HepG2 (cell line): ENCODE measurements around the gene TRIM66. TPM values are rescaled to one million over a fixed set of nuclear protein-coding genes. Genes with fewer than 3 reads are reported as not detected.

Experiments used
- FOXJ3 ChIP-seq: sonication (generic); formaldehyde crosslinking; IDR thresholded peaks from 2 replicates; pipeline ENCODE4 v1.4.0; 2020; ENCODE audit warnings: missing genetic modification reagents, mild to moderate bottlenecking, borderline replicate concordance
- HMGXB4 ChIP-seq, 2 experiments: sonication (generic) in 1 of 2; formaldehyde crosslinking in 1 of 2; IDR thresholded peaks; 2 replicates each; pipeline versions ENCODE4 v1.4.0 to v1.6.1; 2018 to 2020; ENCODE audit warnings: missing genetic modification reagents in 2 of 2, borderline replicate concordance in 1 of 2, low read depth in 1 of 2, mild to moderate bottlenecking in 1 of 2, missing biosample characterization in 1 of 2
- KLF11 ChIP-seq: IDR thresholded peaks from 2 replicates; pipeline ENCODE4 v1.6.1; 2016; ENCODE audit warnings: missing compliant biosample characterization
- MEF2D ChIP-seq: sonication (generic); formaldehyde crosslinking; IDR thresholded peaks from 2 replicates; pipeline ENCODE4 v1.5.1; 2020; ENCODE audit warnings: mild to moderate bottlenecking, missing genetic modification reagents
- MNT ChIP-seq: fragments of 450-650 bp; IDR thresholded peaks from 2 replicates; pipeline ENCODE4 v1.6.1; 2016
- NPAS2 ChIP-seq: sonication (generic); formaldehyde crosslinking; IDR thresholded peaks from 2 replicates; pipeline ENCODE4 v1.8.0; 2022; ENCODE audit warnings: mild to moderate bottlenecking, missing genetic modification reagents, borderline replicate concordance
- SCMH1 ChIP-seq: sonication (generic); formaldehyde crosslinking; IDR thresholded peaks from 2 replicates; pipeline ENCODE4 v1.9.0; 2021; ENCODE audit warnings: missing genetic modification reagents, mild to moderate bottlenecking, borderline replicate concordance
- SETDB1 ChIP-seq: sonication (generic); formaldehyde crosslinking; IDR thresholded peaks from 2 replicates; pipeline ENCODE4 v1.5.1; 2020; ENCODE audit warnings: missing genetic modification reagents, mild to moderate bottlenecking, borderline replicate concordance
- ZBTB14 ChIP-seq: sonication (generic); formaldehyde crosslinking; IDR thresholded peaks from 2 replicates; pipeline ENCODE4 v1.4.0; 2020; ENCODE audit warnings: missing genetic modification reagents
- ZNF180 ChIP-seq: sonication (generic); formaldehyde crosslinking; IDR thresholded peaks from 2 replicates; pipeline ENCODE4 v1.4.0; 2020; ENCODE audit warnings: low read depth, missing genetic modification reagents, borderline replicate concordance
- ZNF333 ChIP-seq: sonication (generic); formaldehyde crosslinking; IDR thresholded peaks from 2 replicates; pipeline ENCODE4 v1.4.0; 2020; ENCODE audit warnings: mild to moderate bottlenecking, missing genetic modification reagents, borderline replicate concordance
- ZNF878 ChIP-seq: sonication (generic); formaldehyde crosslinking; IDR thresholded peaks from 2 replicates; pipeline ENCODE4 v1.8.1; 2023; ENCODE audit warnings: mild to moderate bottlenecking, missing genetic modification reagents, moderate library complexity
- polyA plus RNA-seq, 8 experiments: library from polyadenylated mRNA; depleted of rRNA in 3 of 8; stranded (reverse) in 7 of 8; unstranded in 1 of 8; fragments of >200 nt; fragmentation: Illumina TruSeq in 4 of 8; extraction: Trizol in 4 of 8; gene quantifications; 2 replicates each; pipeline versions ENCODE4 v1.2.1 to v1.2.3, GENCODE V29; 2011 to 2016; ENCODE audit warnings: low read depth in 4 of 8, missing spikeins in 1 of 8, mixed read lengths in 1 of 8; ENCODE audit not compliant: insufficient read depth in 1 of 8
- total RNA-seq, 5 experiments: library from RNA; depleted of rRNA; stranded (reverse); fragments of >200 nt; fragmentation: Illumina TruSeq; extraction: Trizol; gene quantifications; 2 replicates each; pipeline ENCODE4 v1.2.3, GENCODE V29; 2016; ENCODE audit warnings: low read depth in 1 of 5
- TF ChIP-seq, protein P1 (sequence below): sonication (generic); formaldehyde crosslinking; conservative IDR thresholded peaks from 2 replicates; pipeline ENCODE4 v1.5.0; 2020; ENCODE audit warnings: missing genetic modification reagents

The TRIM66 gene
- total and polyA plus RNA-seq, 2 of the 13 experiments (the other 11 are each of a cell fraction or from before 2014, with no cell fraction given): 4.9 to 6.1 TPM

DNA sequence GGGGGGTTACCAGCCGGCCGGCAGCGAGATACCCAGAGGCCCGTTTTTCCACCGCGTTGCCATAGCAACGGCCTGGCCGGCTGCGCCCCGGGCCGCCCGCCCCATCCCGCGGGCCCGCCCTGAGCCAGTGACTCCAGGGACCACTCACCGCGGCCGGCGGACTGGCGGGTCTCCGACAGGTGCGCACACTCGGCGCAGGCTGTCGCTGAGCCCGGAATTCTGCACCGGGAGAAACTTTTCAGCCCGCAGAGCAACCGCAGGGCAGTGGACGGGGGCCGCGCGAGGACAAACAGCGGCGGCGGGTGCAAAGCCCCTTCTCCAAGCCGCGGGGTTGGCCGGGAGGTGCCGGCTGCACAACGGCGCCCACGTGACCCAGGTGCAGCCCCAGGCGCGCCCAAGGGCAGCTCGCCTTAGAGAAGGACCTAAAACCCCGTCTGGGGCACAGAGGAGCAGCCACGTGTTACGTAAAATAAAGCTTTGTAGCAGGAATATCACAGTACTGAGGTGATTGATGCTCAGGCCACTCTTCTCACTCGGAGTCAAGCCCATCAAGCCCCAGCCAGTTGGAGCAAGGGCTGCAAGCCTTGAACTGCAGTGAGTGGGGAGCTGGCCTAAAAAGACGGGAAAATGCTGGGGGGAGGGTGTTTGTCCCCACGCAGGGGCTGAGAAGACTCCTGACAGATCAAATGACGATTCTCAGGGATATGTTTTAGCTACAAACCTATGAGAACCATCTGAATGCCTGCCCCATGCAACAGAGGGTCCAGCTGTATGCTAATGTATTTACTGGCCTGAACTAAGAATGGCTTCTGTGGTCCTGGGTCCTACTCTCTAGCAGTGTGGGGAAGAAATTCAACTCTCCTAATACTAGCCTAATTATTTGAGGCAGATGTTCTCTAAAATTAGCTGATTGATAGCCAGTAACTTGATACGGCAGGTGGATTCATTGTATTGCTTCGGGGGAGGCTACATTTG, 88.2 kb downstream of the TRIM66 start, which contains the start of gene STK33 (continued):
- peak; percentile 50; the same call in 1 of the 2 replicates for TF ChIP-seq KLF11 (CRISPR knock-in tag)
- peak; percentile 27 to 53; a peak in 1 of 4 replicates for TF ChIP-seq HMGXB4 (CRISPR knock-in tag; IDR thresholded peaks at IDR 0.05; ENCODE audit: borderline replicate concordance in 1 of 2, low read depth in 1 of 2)
- no peak for TF ChIP-seq ZNF878
- 0 out of 2 replicates have a peak, but pooled peaks have one; percentile 56 for TF ChIP-seq NPAS2 (CRISPR knock-in tag)
- TF ChIP-seq, protein P1, sequence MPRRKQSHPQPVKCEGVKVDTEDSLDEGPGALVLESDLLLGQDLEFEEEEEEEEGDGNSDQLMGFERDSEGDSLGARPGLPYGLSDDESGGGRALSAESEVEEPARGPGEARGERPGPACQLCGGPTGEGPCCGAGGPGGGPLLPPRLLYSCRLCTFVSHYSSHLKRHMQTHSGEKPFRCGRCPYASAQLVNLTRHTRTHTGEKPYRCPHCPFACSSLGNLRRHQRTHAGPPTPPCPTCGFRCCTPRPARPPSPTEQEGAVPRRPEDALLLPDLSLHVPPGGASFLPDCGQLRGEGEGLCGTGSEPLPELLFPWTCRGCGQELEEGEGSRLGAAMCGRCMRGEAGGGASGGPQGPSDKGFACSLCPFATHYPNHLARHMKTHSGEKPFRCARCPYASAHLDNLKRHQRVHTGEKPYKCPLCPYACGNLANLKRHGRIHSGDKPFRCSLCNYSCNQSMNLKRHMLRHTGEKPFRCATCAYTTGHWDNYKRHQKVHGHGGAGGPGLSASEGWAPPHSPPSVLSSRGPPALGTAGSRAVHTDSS: no peak
- no peak for TF ChIP-seq MEF2D (CRISPR knock-in tag)
- TF ChIP-seq MNT: no peak
- TF ChIP-seq ZNF180 (CRISPR knock-in tag): no peak
- TF ChIP-seq FOXJ3 (CRISPR knock-in tag): 0 out of 2 replicates have a peak, but pooled peaks have one; percentile 20
- no peak for TF ChIP-seq SETDB1 (CRISPR knock-in tag)
- 0 out of 2 replicates have a peak, but pooled peaks have one; percentile 48 for TF ChIP-seq ZNF333 (CRISPR knock-in tag)
- 0 out of 2 replicates have a peak, but pooled peaks have one; percentile 34 for TF ChIP-seq ZBTB14 (CRISPR knock-in tag)
- no peak for TF ChIP-seq SCMH1 (CRISPR knock-in tag)
